Astrocyte of the hippocampus (primary cell): Measurements from ENCODE around the gene ZHX3.
"Not testable (repeated sequence)": the region's sequence is repeated elsewhere in the genome, so short reads cannot be mapped to it uniquely, and the experiment has no call there.

Source experiments
- DNase-seq: peaks from one replicate; pipeline ENCODE4 v3.0.0; 2011; ENCODE audit warnings: low read depth, low spot score

Gene ZHX3

GRCh38 chr20:41137614-41138474, 179.7 kb downstream of the ZHX3 start:
- DNase-seq = peak; percentile 86

DNA sequence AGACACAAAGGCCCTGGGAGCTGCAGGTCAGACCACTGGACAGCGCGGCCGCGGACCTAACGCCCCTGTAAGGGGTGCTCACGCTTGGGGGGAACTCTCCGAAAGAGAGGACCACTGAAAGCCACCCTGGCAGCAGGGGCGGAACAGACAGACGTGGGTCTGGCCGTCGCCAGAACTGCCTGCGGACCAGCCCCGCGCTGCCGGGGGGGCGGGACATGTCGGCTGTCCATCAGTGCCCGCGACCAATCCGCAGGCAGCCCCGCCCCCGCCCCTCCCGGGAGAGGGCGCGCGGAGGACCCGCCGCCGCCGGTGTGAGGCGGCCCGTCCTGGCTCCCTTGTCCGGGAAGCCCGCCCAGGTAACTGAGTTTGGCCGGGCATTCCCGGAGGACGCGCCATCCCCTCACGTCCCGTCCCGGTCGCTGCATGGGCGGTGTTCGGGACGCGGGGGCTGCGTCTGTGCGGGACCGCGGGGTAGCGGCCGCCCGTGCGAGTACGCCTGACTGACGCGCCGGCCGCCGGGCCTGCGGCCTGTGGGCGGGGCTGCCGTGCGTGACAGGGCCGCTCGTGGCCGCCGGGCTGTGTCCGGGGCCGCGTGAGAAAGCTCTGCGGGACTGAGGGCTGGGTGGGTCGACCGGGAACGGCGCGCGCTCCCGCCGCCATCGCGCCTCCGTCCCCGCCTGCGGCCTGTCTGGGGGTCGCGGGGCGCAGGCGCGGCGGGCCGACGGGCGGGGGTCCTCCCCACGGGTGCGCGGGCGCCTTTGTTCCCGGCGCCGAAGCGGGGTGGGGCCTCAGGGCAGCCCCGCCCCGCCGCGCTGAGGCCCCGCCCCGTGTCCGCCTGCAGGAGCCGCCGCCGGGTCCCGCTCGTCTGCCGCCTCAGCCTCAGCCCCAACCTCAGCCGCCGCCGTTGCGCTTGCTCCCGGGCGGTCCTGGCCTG, 180.6 kb downstream of the ZHX3 start, which contains the start of gene PLCG1:
Gene PLCG1, plus strand, starts transcription at position 864 of the 934 bp plus-strand sequence. CDS start 99 bp downstream, outside the sequence.
- peak; percentile 95 for DNase-seq

DNA sequence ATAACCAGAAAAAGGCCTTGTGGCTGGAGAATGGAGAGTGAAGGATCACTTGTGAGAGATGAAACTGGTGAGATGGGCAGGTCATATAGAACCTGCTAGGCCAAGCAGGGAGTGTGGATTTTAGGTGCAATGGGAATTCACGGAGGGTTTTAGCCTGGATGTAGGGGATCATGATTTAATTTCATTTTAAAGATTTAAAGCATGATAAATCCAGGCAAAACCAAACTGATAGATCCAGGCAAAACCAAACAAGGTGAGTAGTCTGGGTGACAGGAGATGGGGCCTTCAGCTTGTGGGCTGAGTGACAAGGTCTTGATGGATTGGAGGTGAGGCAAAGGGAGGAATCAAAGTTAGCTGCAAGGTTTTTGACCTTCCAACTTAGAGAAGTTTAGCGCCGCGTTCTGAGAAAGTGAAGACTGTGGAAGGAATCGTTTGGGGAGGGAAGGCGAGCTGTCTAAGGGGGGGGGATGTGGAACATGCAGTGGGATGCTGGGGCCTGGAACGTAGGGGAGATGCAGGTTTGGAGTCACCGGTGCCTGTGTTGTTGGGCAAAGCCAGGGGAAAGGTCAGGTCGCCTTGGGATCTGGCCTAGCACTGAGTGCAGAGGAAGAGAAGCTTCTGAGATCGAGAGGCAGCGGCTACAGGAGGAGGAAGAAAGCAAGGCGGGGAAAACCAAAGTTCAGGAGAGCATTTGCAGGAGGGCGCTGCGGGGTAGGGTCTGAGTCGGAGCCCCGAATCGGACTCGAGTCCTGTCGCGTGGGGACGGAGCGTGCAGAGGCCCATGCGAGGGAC, 181.4 kb downstream of the ZHX3 start:
- DNase-seq = no peak

- DNase-seq = peak; percentile 60
Observed at GRCh38 chr20:41135187-41135887, 182.2 kb downstream of the ZHX3 start.

DNA sequence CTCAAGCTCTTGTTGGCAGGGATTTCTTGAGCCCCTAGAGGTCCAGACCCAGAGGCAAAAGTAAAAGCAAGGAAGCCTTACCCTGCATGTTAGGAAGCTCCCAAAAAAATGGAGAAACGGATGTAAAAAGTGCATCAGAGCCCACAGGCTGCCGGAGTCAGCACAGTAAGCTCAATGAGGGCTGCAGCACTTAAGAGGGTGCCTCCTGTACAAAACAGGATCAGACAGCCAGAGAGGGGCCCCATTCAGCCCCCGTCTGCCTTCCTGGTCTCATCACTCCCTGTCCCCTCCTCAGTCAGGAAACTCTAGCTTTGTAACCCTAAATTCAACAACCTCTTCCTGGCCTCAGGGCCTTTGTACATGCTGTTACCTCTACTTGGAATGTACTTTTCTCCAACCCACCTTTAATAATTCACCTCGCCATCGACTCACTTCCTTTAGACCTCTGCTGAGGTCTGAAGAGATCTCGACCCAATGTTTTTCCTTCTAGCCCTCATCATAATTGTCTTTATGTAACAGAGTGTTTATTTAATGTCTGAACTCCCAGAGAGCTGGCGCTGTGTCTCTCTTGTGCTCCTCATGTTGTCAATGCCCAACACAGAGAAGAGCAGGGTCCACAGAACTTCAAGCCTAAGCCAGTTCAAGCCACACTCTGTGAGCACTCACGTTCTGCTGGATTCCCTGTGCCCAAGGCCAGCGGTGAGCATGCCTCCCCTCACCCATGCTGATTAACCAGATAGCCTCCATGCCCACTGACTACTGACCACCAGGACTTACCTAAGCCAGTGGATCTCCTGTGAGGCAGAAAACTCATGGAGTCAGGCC, 183.0 kb downstream of the ZHX3 start:
- no peak for DNase-seq

DNA sequence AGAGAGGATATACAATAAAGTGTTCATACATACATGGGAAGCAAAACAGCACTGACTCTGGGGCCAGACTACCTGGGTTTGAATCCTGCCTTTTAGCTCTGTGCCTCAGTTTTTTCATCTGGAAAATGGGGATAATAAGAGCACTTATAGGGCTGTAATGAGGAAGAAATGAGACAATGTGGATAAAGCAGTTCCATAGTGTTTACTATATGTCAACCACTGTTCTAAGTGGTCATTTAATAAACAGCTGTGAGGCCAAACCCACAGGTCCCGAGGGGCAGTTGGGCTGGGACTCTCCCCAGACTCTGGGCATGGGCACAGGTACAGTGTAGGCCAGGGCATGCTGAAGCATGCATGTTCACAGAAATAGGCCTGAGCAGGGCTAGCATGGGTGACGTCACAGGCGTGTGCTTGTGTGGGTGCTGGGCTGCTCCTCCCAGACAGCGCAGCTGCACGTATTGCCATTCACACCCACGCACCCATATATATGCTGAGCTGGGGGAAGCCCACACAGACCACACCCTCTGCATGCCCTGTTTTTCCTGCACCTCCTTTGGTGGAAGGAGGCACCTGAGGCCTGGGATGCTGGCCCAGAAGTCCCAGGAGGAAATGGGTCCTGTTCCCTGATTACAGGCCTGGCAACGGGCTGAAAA, 183.7 kb downstream of the ZHX3 start:
- DNase-seq = no peak

GRCh38 chr20:41132388-41132775, 185.1 kb downstream of the ZHX3 start:
- DNase-seq = not testable (repeated sequence)

DNA sequence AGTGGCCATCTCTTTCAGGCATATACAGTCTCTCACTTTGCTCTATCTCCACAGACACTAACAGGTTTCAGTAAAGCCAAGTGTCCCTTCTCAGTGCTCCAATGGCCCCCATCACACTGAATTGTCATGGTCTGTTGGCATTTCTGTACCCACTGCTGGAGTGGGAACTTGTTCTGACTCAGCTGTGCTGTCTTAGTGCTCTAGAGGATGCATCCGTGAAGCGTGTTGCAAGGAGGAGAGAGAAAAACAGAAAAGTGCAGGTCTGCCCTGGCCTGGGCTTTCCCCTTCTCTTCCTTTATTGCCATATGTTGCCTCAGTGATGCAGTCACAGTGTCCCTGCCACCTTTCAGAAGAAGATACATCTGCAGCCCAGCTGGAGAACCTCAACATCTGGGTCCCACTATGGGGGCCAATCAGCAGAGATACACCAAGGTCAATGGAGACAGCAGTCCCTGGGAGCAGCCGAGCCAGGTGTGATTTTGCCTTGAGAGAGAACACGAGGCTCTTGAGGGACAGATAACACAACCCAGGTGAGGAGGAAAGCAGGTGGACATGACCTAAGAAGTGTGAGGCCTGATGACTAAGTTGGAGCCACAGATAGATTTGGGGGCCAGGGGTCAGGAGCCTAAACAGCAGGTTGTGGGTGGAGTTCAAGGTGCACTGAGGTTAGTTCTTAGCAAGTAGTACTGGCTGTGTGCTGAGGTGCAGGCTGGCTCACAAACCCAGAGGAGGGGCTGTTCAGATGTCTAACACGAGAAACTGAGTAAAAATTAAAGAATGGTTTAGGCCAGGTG, 185.7 kb downstream of the ZHX3 start:
- DNase-seq = no peak
